Fibroblast of villous mesenchyme (primary cell): ENCODE measurements around the gene TMEM145. TPM values are rescaled to one million over a fixed set of nuclear protein-coding genes. Genes with fewer than 3 reads are reported as not detected.

ENCODE experiments used
- DNase-seq: peaks from one replicate; pipeline ENCODE4 v3.0.0-alpha.2; 2010; ENCODE audit warnings: low read depth
- H3K4me3 ChIP-seq: 2 replicates; pipeline ENCODE4 v1.5.1; 2011; ENCODE audit warnings: low read depth, mild to moderate bottlenecking, low read length
- CTCF ChIP-seq: IDR thresholded peaks from 2 replicates; pipeline ENCODE4 v1.5.1; 2012; ENCODE audit warnings: low read depth, mild to moderate bottlenecking, low read length; ENCODE audit not compliant: insufficient read depth
- total RNA-seq: library from RNA; depleted of rRNA; stranded (reverse); fragments of >200 nt; gene quantifications from 2 replicates; pipeline ENCODE4 v1.2.3, GENCODE V29; 2012

TMEM145 gene
- total RNA-seq, 1 donor: not detected

- TF ChIP-seq CTCF: no peak
- no peak overlapping the region for H3K4me3 ChIP-seq
- DNase-seq: peak; percentile 86
These were observed 32.2 kb downstream of the TMEM145 start for GRCh38 chr19:42345191-42345812.

- TF ChIP-seq CTCF: no peak
- DNase-seq: no peak
- H3K4me3 ChIP-seq: no peak overlapping the region
These were observed 35.1 kb downstream of the TMEM145 start for GRCh38 chr19:42348211-42348610.

- H3K4me3 ChIP-seq: no peak overlapping the region
- no peak for TF ChIP-seq CTCF
- no peak for DNase-seq
These were observed 36.4 kb downstream of the TMEM145 start for GRCh38 chr19:42349378-42350107.

GRCh38 chr19:42350417-42350816 lies 37.3 kb downstream of the TMEM145 start:
- no peak overlapping the region for H3K4me3 ChIP-seq
- TF ChIP-seq CTCF: no peak
- DNase-seq: no peak

- H3K4me3 ChIP-seq: no peak overlapping the region
- TF ChIP-seq CTCF: no peak
- no peak for DNase-seq
These were observed 38.1 kb downstream of the TMEM145 start for GRCh38 chr19:42351079-42351735.

GRCh38 chr19:42352301-42353259 lies 39.5 kb downstream of the TMEM145 start:
- TF ChIP-seq CTCF: no peak
- no peak for DNase-seq
- no peak overlapping the region for H3K4me3 ChIP-seq
